ENCODE results near the gene ZFPM1.
A peak's percentile ranks its signal among the peaks of the same experiment; 100 is the strongest.

Gene ZFPM1

GRCh38 chr16:88577166-88577565 lies 124.1 kb downstream of the ZFPM1 start:
- no peak for DNase-seq

- DNase-seq, result no peak
Observed at GRCh38 chr16:88578446-88579313, 125.6 kb downstream of the ZFPM1 start.

GRCh38 chr16:88580371-88580770 lies 127.3 kb downstream of the ZFPM1 start:
- DNase-seq, result no peak

- DNase-seq, result no peak
Observed at GRCh38 chr16:88581033-88581432, 128.0 kb downstream of the ZFPM1 start.

GRCh38 chr16:88582912-88583575 lies 130.0 kb downstream of the ZFPM1 start:
- peak in 1 of 2 donors; percentile 13 for DNase-seq

- no peak for DNase-seq
Observed at GRCh38 chr16:88584676-88585075, 131.6 kb downstream of the ZFPM1 start.

GRCh38 chr16:88585269-88585668 lies 132.2 kb downstream of the ZFPM1 start:
- no peak for DNase-seq

- DNase-seq, result no peak
Observed at GRCh38 chr16:88585927-88586581, 133.0 kb downstream of the ZFPM1 start.

Measured in inflammatory macrophage (primary cell).